Calu3 (cell line): Measurements from ENCODE around the gene ZNF668. TPM values are rescaled to one million over a fixed set of nuclear protein-coding genes. Genes with fewer than 3 reads are reported as not detected.

ENCODE experiments used
- BruUV-seq: library from RNA; stranded (reverse); fragments of 400-500 nt; replicated peaks from 2 replicates; lab custom pipeline; 2021; lab: Mats Ljungman, UMichigan
- CTCF ChIA-PET: fragments of 300-600 bp; sonication (Branson Sonifier 250); formaldehyde crosslinking; loops from one replicate; lab custom pipeline; 2022; ENCODE audit warnings: antibody characterized with exemption; lab: Charles Lee
- DNase-seq: peaks from one replicate; pipeline ENCODE4 v3.0.0; 2022
- H3K27ac Mint-ChIP-seq: one replicate; pipeline ENCODE4 v1.8.0; 2022; ENCODE audit warnings: mixed read lengths; ENCODE audit not compliant: unreplicated experiment
- H3K27me3 Mint-ChIP-seq: one replicate; pipeline ENCODE4 v1.8.0; 2022; ENCODE audit warnings: mixed read lengths; ENCODE audit not compliant: unreplicated experiment
- H3K36me3 Mint-ChIP-seq: one replicate; pipeline ENCODE4 v1.8.0; 2022; ENCODE audit warnings: mild to moderate bottlenecking, moderate library complexity, mixed read lengths; ENCODE audit not compliant: insufficient read depth, unreplicated experiment
- H3K4me1 Mint-ChIP-seq: one replicate; pipeline ENCODE4 v1.8.0; 2022; ENCODE audit warnings: mild to moderate bottlenecking, low read depth, mixed read lengths; ENCODE audit not compliant: unreplicated experiment
- H3K4me3 Mint-ChIP-seq: one replicate; pipeline ENCODE4 v1.8.0; 2022; ENCODE audit warnings: mild to moderate bottlenecking, low read depth, moderate library complexity, mixed read lengths; ENCODE audit not compliant: unreplicated experiment
- H3K9me3 Mint-ChIP-seq: one replicate; pipeline ENCODE4 v1.8.0; 2022; ENCODE audit warnings: low read depth, mixed read lengths; ENCODE audit not compliant: unreplicated experiment
- CTCF ChIP-seq: fragments of 200-600 bp; IDR thresholded peaks from one replicate; pipeline ENCODE4 v1.8.0; 2022; ENCODE audit warnings: antibody characterized with exemption; ENCODE audit not compliant: unreplicated experiment
- intact Hi-C: fragments of 100-400 bp; cut with micrococcal nuclease; formaldehyde crosslinking; loops from one replicate; pipeline ENCODE4 v1.10.0; 2022; ENCODE audit not compliant: unreplicated experiment
- total RNA-seq: library from RNA; stranded (reverse); gene quantifications from 2 replicates; pipeline ENCODE4 v1.2.3, GENCODE V29; 2022

The ZNF668 gene
- total RNA-seq, 1 experiment from 2014 or later: 12.5 TPM

- intact Hi-C loops: no loop called here
- Mint-ChIP-seq H3K9me3 (no peaks in the 10 kb centered on the region), H3K27me3 (no peaks in the 10 kb centered on the region), H3K4me1 (peaks cover 3% of the 10 kb centered on the region), H3K27ac (no peak overlapping the region), H3K4me3 (no peak overlapping the region), H3K36me3 (peaks cover 55% of the 10 kb centered on the region)
- CTCF ChIA-PET: no interaction called here
- no TSS peak for BruUV-seq
- TF ChIP-seq CTCF: no peak
- no peak for DNase-seq
Measured at GRCh38 chr16:31080035-31080629, 6.1 kb upstream of the ZNF668 start.

- CTCF ChIA-PET: no interaction called here
- DNase-seq: no peak
- intact Hi-C loops: no loop called here
- no TSS peak for BruUV-seq
- Mint-ChIP-seq H3K27ac (no peak overlapping the region), H3K36me3 (peaks cover 62% of the 10 kb centered on the region), H3K9me3 (no peaks in the 10 kb centered on the region), H3K4me1 (peaks cover 10% of the 10 kb centered on the region), H3K4me3 (no peak overlapping the region), H3K27me3 (no peaks in the 10 kb centered on the region)
- TF ChIP-seq CTCF: no peak
Measured at GRCh38 chr16:31079342-31079944, 5.4 kb upstream of the ZNF668 start.

- CTCF ChIA-PET: no interaction called here
- no peak for TF ChIP-seq CTCF
- H3K27ac Mint-ChIP-seq: no peak overlapping the region
- H3K4me1 Mint-ChIP-seq: peaks cover 13% of the 10 kb centered on the region
- no peaks in the 10 kb centered on the region for H3K9me3 Mint-ChIP-seq
- DNase-seq: no peak
- no peaks in the 10 kb centered on the region for H3K27me3 Mint-ChIP-seq
- no peak overlapping the region for H3K4me3 Mint-ChIP-seq
- peaks cover 69% of the 10 kb centered on the region for H3K36me3 Mint-ChIP-seq
- intact Hi-C loops: no loop called here
- BruUV-seq: no TSS peak
Measured at GRCh38 chr16:31078597-31079341, 4.7 kb upstream of the ZNF668 start.

GRCh38 chr16:31077592-31078396 lies 3.8 kb upstream of the ZNF668 start:
- Mint-ChIP-seq H3K36me3 (peaks cover 69% of the 10 kb centered on the region), H3K4me1 (peaks cover 13% of the 10 kb centered on the region), H3K27me3 (no peaks in the 10 kb centered on the region), H3K4me3 (no peak overlapping the region), H3K27ac (no peak overlapping the region), H3K9me3 (no peaks in the 10 kb centered on the region)
- BruUV-seq: no TSS peak
- DNase-seq: no peak
- TF ChIP-seq CTCF: no peak
- CTCF ChIA-PET: no interaction called here
- intact Hi-C loops: no loop called here
